Measurements from ENCODE around the gene SCARB2. TPM values are rescaled to one million over a fixed set of nuclear protein-coding genes. Genes with fewer than 3 reads are reported as not detected.

Gene SCARB2
- total RNA-seq, 1 donor from 2014 or later = 190 TPM

- no peak for TF ChIP-seq CTCF (IDR thresholded peaks at IDR 0.05)
- Histone ChIP-seq H3K27ac (no peak overlapping the region), H3K27me3 (no peaks in the 10 kb centered on the region), H3K4me1 (no peaks in the 10 kb centered on the region), H3K4me3 (no peak overlapping the region), H3K9me3 (no peaks in the 10 kb centered on the region), H3K36me3 (no peaks in the 10 kb centered on the region)
- DNase-seq (no peak), ATAC-seq (no peak)
- intact Hi-C loops (cut with DNase I) = no loop called here
Measured at GRCh38 chr4:76226418-76226817, 12.8 kb upstream of the SCARB2 start.

GRCh38 chr4:76224171-76224570 is 10.5 kb upstream of the SCARB2 start:
- no peaks in the 10 kb centered on the region for H3K9me3 ChIP-seq
- H3K27me3 ChIP-seq = no peaks in the 10 kb centered on the region
- no peaks in the 10 kb centered on the region for H3K36me3 ChIP-seq
- DNase-seq (no peak), ATAC-seq (peak; percentile 82)
- H3K4me3 ChIP-seq = no peak overlapping the region
- H3K4me1 ChIP-seq = peaks cover 11% of the 10 kb centered on the region
- no peak for TF ChIP-seq CTCF (IDR thresholded peaks at IDR 0.05)
- intact Hi-C loops (cut with DNase I) = no loop called here
- no peak overlapping the region for H3K27ac ChIP-seq

- TF ChIP-seq CTCF (IDR thresholded peaks at IDR 0.05) = no peak
- intact Hi-C loops (cut with DNase I) = no loop called here
- H3K4me1 ChIP-seq = peaks cover 54% of the 10 kb centered on the region
Measured at GRCh38 chr4:76219299-76220055, 5.9 kb upstream of the SCARB2 start.

GRCh38 chr4:76216975-76217814 is 3.6 kb upstream of the SCARB2 start:
- no peak for DNase-seq
- H3K27me3 ChIP-seq = no peaks in the 10 kb centered on the region
- ATAC-seq = no peak
- peaks cover 59% of the 10 kb centered on the region for H3K4me1 ChIP-seq
- no peaks in the 10 kb centered on the region for H3K9me3 ChIP-seq
- no peak overlapping the region for H3K4me3 ChIP-seq
- no peaks in the 10 kb centered on the region for H3K36me3 ChIP-seq
- H3K27ac ChIP-seq = no peak overlapping the region
- intact Hi-C loops (cut with DNase I) = no loop called here
- no peak for TF ChIP-seq CTCF (IDR thresholded peaks at IDR 0.05)

More at GRCh38 chr4:76219299-76220055, 5.9 kb upstream of the SCARB2 start:
- Histone ChIP-seq H3K27me3 (no peaks in the 10 kb centered on the region), H3K4me3 (no peak overlapping the region), H3K9me3 (no peaks in the 10 kb centered on the region), H3K27ac (peak overlapping the region; percentile 55), H3K36me3 (no peaks in the 10 kb centered on the region)
- no peak for DNase-seq
- ATAC-seq = peak; percentile 71

- no peak for ATAC-seq
- H3K36me3 ChIP-seq = no peaks in the 10 kb centered on the region
- no peaks in the 10 kb centered on the region for H3K9me3 ChIP-seq
- TF ChIP-seq CTCF (IDR thresholded peaks at IDR 0.05) = no peak
- no peak overlapping the region for H3K27ac ChIP-seq
- H3K4me1 ChIP-seq = peaks cover 66% of the 10 kb centered on the region
- no peak for DNase-seq
- H3K27me3 ChIP-seq = no peaks in the 10 kb centered on the region
- intact Hi-C loops (cut with DNase I) = no loop called here
- H3K4me3 ChIP-seq = no peak overlapping the region
Measured at GRCh38 chr4:76216524-76216923, 2.9 kb upstream of the SCARB2 start.
